Kidney (tissue), 14 donors: ENCODE measurements around the gene PERM1. TPM values are rescaled to one million over a fixed set of nuclear protein-coding genes. Genes with fewer than 3 reads are reported as not detected.
A peak's percentile ranks its signal among the peaks of the same experiment; 100 is the strongest.
"Not testable (repeated sequence)": the region's sequence is repeated elsewhere in the genome, so short reads cannot be mapped to it uniquely, and the experiment has no call there.

ENCODE experiments used
- DNase-seq, 5 donors: peaks; one replicate each; pipeline ENCODE4 v3.0.0-alpha.2; 2013 to 2020
- FAIRE-seq: peaks from 2 replicates; lab custom pipeline; 2012; peaks lifted over from hg19 to GRCh38; lab: Jason Lieb, UNC
- H3K27ac ChIP-seq, 2 donors: one replicate each; pipeline ENCODE4 v1.7.0; 2013; ENCODE audit warnings: low read depth in 2 of 2, low read length in 2 of 2, inconsistent platforms in 1 of 2
- H3K27me3 ChIP-seq: one replicate; pipeline ENCODE4 v1.7.1; 2013; ENCODE audit warnings: low read length, inconsistent platforms; ENCODE audit not compliant: control insufficient read depth, insufficient read depth
- H3K36me3 ChIP-seq, 3 donors: one replicate each; pipeline versions ENCODE4 v1.7.0 to v1.7.1; 2013; ENCODE audit warnings: low read length in 3 of 3, control low read depth in 1 of 3, inconsistent platforms in 1 of 3; ENCODE audit not compliant: insufficient read depth in 3 of 3, control insufficient read depth in 2 of 3
- H3K4me1 ChIP-seq, 3 donors: one replicate each; pipeline versions ENCODE4 v1.7.0 to v1.7.1; 2013; ENCODE audit warnings: low read length in 3 of 3, inconsistent platforms in 1 of 3, low read depth in 1 of 3; ENCODE audit not compliant: control insufficient read depth in 2 of 3, insufficient read depth in 2 of 3
- H3K4me3 ChIP-seq, 3 donors: one replicate each; pipeline versions ENCODE4 v1.7.0 to v1.8.1; 2013; ENCODE audit warnings: low read length in 3 of 3, control low read depth in 1 of 3, inconsistent platforms in 1 of 3
- H3K9ac ChIP-seq, 3 donors: one replicate each; pipeline versions ENCODE4 v1.7.0 to v1.7.1; 2013; ENCODE audit warnings: low read length in 3 of 3, control low read depth in 1 of 3, inconsistent platforms in 1 of 3
- H3K9me3 ChIP-seq, 3 donors: one replicate each; pipeline versions ENCODE4 v1.7.0 to v1.7.1; 2013; ENCODE audit warnings: low read length in 3 of 3, control low read depth in 1 of 3, inconsistent platforms in 1 of 3; ENCODE audit not compliant: control insufficient read depth in 2 of 3, insufficient read depth in 1 of 3
- intact Hi-C: fragments of 100-400 bp; cut with DNase I; formaldehyde crosslinking; loops from one replicate; pipeline ENCODE4 v1.11.1; 2022
- polyA plus RNA-seq: library from polyadenylated mRNA; stranded (reverse); fragments of 350-450 nt; fragmentation: Illumina TruSeq; extraction: RNeasy Lipid Tissue Mini Kit (QIAGEN cat#74804); gene quantifications from one replicate; pipeline ENCODE4 v1.2.3, GENCODE V29; 2014; ENCODE audit warnings: low read depth, low replicate concordance; ENCODE audit not compliant: insufficient read depth
- total RNA-seq: library from RNA; stranded (reverse); fragmentation: NEBNext Ultra II Directional; extraction: Animal tissue kit (Norgen Biotek cat#: 25700); gene quantifications from one replicate; pipeline ENCODE4 v1.2.1, GENCODE V29; 2021
- TF ChIP-seq, protein P1 (sequence below): IDR thresholded peaks from 3 replicates; pipeline ENCODE4 v1.5.1; 2012; ENCODE audit warnings: mild to moderate bottlenecking, moderate library complexity, borderline replicate concordance; ENCODE audit not compliant: insufficient read depth; ENCODE audit errors: extremely low read depth
- donor health status: control.
- donor health status: control.
- donor health status: control.
- donor health status: control.
- donor health status: control.
- donor health status: DM: yes; HTN: yes; CAD: no.
- donor health status: Normal renal cell carcinoma (clear cell type).

PERM1 gene
- total and polyA plus RNA-seq, 2 donors from 2014 or later = 0.25 to 0.86 TPM

DNA sequence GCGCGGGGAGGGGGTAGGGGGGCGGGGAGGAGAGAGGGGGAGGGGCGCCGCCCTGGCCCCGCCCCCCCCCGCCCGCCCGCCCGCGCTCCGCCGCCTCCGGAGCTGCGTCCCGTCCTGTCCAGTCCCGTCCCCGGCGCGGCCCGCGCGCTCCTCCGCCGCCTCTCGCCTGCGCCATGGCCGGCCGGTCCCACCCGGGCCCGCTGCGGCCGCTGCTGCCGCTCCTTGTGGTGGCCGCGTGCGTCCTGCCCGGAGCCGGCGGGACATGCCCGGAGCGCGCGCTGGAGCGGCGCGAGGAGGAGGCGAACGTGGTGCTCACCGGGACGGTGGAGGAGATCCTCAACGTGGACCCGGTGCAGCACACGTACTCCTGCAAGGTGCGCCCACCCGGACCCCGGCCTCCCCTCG, 38.1 kb upstream of the PERM1 start, which contains the start of gene AGRN:
Gene AGRN, plus strand, starts transcription at position 121 of the 405 bp plus-strand sequence. Its CDS starts 53 bp downstream, at position 174.
- Histone ChIP-seq H3K4me3 (peak within 1 kb of the TSS; percentile 26 to 59 (median 55)), H3K9ac (no peak within 1 kb of the TSS), H3K36me3 (no peaks in the 10 kb centered on the region), H3K27ac (peak within 1 kb of the TSS; percentile 63 to 72), H3K4me1 (peaks cover 0 to 20% (median 8%) of the 10 kb centered on the region in 3 donors), H3K9me3 (no peaks in the 10 kb centered on the region), H3K27me3 (no peaks in the 10 kb centered on the region)
- DNase-seq (peak in 1 of 5 donors; percentile 87), FAIRE-seq (no peak)
- intact Hi-C loops = no loop called here
- TF ChIP-seq, protein P1, sequence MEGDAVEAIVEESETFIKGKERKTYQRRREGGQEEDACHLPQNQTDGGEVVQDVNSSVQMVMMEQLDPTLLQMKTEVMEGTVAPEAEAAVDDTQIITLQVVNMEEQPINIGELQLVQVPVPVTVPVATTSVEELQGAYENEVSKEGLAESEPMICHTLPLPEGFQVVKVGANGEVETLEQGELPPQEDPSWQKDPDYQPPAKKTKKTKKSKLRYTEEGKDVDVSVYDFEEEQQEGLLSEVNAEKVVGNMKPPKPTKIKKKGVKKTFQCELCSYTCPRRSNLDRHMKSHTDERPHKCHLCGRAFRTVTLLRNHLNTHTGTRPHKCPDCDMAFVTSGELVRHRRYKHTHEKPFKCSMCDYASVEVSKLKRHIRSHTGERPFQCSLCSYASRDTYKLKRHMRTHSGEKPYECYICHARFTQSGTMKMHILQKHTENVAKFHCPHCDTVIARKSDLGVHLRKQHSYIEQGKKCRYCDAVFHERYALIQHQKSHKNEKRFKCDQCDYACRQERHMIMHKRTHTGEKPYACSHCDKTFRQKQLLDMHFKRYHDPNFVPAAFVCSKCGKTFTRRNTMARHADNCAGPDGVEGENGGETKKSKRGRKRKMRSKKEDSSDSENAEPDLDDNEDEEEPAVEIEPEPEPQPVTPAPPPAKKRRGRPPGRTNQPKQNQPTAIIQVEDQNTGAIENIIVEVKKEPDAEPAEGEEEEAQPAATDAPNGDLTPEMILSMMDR = no peak

DNA sequence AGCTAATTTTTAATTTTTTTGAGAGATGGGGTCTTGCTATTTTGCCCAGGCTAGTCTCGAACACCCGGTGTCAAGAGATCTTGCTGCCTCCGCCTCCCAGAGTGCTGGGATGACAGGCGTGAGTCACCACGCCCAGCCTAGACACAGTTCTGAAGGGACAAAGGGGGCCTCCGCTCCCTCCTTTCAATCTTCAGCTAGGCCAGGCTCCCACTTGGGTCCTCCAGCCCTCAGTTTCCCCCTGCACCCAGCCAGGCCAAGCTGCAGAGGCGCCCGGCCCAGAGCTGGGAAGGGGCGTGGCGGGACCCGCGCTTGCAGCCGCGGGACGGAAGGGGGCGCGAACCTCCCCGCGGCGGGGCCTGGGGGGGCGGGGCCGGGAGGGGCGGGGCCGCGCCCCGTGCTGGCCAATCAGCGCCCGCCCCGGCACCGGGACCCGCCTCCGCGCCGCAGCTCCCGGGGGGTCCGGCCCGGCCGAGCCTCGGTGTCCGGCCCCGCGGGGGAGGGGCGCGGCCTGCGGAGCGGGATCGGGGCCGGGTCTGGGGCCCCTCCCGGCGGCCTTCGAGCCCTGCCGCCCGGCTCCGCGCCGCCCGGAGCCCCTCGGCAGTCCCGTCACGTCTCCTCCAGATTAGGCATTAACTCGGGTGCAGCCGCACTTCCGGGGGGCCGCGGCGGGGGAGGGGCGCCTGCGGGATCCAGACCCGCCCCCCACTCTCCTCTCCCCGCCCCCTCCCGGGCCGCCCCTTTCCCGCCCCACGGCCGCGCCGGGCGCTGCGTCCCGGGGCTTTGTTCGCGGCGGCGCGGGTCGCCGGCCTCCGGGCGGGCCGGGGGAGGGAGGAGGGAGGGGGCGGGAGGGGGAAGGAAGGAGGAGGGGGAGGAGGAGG, 37.5 kb upstream of the PERM1 start:
- H3K27ac ChIP-seq = peak overlapping the region in 1 of 2 donors; percentile 28
- intact Hi-C loops = no loop called here
- no peak overlapping the region for H3K9ac ChIP-seq
- H3K9me3 ChIP-seq = no peaks in the 10 kb centered on the region
- TF ChIP-seq, protein P1 = peak; percentile 52
- DNase-seq (peak; percentile 89 to 96 (median 94)), FAIRE-seq (no peak)
- no peaks in the 10 kb centered on the region for H3K27me3 ChIP-seq
- H3K4me3 ChIP-seq = peak overlapping the region in 1 of 3 donors; percentile 41
- peaks cover 0 to 14% (median 6%) of the 10 kb centered on the region in 3 donors for H3K4me1 ChIP-seq
- H3K36me3 ChIP-seq = no peaks in the 10 kb centered on the region

DNA sequence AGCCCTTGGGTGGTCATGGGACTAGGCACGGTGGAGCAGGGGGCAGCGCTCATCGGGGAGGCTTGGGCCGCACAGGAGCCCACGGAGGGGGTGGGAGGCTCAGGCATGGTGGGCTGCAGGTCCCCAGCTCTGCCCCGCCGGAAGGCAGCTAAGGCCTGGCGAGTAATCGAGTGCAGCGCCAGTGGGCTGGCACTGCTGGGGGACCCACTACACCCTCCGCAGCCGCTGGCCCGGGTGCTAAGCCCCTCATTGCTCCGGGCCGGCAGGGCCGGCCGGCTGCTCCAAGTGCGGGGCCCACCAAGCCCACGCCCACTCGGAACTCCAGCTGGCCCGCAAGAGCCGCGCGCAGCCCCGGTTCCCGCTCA, 36.4 kb upstream of the PERM1 start:
- intact Hi-C loops = not testable (repeated sequence)
- peak in 1 of 5 donors; percentile 58 for DNase-seq

DNA sequence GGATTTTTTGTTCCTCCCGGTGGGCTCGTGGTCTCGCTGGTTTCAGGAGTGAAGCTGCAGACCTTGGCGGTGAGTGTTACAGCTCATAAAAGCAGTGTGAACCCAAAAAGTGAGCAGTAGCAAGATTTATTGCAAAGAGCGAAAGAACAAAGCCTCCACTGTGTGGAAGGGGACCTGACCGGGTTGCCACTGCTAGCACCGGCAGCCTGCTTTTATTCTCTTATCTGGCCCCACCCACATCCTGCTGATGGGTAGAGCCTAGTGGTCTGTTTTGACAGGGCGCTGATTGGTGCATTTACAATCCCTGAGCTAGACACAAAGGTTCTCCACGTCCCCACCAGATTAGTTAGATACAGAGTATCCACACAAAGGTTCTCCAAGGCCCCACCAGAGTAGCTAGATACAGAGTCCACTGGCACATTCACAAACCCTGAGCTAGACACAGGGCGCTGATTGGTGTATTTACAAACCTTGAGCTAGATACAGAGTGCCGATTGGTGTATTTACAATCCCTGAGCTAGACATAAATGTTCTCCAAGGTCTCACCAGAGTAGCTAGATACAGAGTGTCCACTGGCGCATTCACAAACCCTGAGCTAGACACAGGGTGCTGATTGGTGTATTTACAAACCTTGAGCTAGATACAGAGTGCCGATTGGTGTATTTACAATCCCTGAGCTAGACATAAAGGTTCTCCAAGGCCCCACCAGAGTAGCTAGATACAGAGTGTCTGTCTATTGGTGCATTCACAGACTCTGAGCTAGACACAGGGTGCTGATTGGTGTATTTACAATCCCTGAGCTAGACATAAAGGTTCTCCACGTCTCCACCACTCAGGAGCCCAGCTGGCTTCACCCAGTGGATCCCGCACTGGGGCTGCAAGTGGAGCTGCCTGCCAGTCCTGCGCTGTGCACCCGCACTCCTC, 35.8 kb upstream of the PERM1 start:
- H3K9me3 ChIP-seq, H3K9ac ChIP-seq, H3K36me3 ChIP-seq, H3K27me3 ChIP-seq, FAIRE-seq, intact Hi-C loops, H3K4me3 ChIP-seq, H3K27ac ChIP-seq: not testable (repeated sequence)
- H3K4me1 ChIP-seq = peaks cover 0 to 12% (median 0%) of the 10 kb centered on the region in 3 donors
- DNase-seq = peak in 1 of 5 donors; percentile 31

More for the DNA sequence above, 36.4 kb upstream of the PERM1 start:
- H3K27ac ChIP-seq, H3K9me3 ChIP-seq, H3K4me3 ChIP-seq, FAIRE-seq, H3K9ac ChIP-seq, H3K27me3 ChIP-seq, H3K36me3 ChIP-seq: not testable (repeated sequence)
- H3K4me1 ChIP-seq = peaks cover 0 to 12% (median 0%) of the 10 kb centered on the region in 3 donors
